Astrocyte (in vitro differentiated cells and primary cell): ENCODE measurements around the gene SLC5A2.

ENCODE experiments used
- CTCF ChIP-seq: IDR thresholded peaks from 2 replicates; pipeline ENCODE4 v1.5.1; 2011; ENCODE audit warnings: low read depth, mild to moderate bottlenecking, inconsistent platforms, low read length, moderate library complexity; ENCODE audit not compliant: insufficient read depth
- EZH2 ChIP-seq: IDR thresholded peaks from 2 replicates; pipeline ENCODE4 v1.6.1; 2012; ENCODE audit warnings: mild to moderate bottlenecking, low read length, inconsistent platforms; ENCODE audit not compliant: insufficient read depth

GRCh38 chr16:31461201-31461920, 21.6 kb upstream of the SLC5A2 start:
- TF ChIP-seq EZH2 (no peak), CTCF (no peak)
